CD4-positive, alpha-beta T cell treated with Interleukin-1 beta for 1 hour (primary cell): ENCODE data around the gene LCE1E.

Source experiments
- DNase-seq, 2 donors: peaks; one replicate each; pipeline ENCODE4 v3.0.0-alpha.2; 2020 to 2022

The LCE1E gene

DNA sequence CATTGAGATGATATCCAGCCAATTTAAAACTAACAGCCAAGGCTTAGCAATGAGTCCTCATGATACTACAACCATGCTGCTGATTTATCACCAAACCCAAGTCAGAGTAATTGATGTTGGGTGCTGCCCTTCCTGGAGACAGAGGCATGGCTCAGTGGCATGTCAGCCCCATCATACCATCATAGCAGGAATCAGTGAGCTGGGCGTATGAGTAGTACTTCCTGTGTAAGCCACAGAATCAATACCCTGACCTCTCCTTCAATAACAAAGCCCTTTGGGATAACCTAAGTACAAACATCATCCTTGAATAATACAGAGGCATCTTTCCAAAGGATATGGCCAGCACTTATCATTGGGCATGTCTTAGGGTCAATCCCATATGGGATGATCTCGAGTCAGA, 3.0 kb upstream of the LCE1E start:
- DNase-seq, result no peak

DNA sequence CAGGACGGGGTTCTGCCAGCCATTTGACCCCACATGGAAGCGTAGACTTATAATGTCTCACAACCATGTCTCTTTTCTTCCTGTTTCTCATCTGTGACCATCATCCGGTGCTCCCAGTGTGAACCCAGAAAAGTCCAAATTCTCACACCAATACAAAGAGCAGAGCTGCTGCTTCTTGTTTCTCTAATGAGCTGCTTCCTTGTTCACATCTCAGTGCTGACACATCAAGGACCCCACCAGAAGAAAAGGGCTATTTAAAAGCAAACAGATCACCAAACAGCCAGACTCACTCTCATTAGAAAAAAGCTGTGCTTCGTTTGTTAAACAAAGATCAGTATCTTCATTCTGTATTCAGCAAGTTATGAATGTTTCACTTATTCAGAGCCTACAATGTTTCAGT, 9.6 kb downstream of the LCE1E start:
- no peak for DNase-seq

DNA sequence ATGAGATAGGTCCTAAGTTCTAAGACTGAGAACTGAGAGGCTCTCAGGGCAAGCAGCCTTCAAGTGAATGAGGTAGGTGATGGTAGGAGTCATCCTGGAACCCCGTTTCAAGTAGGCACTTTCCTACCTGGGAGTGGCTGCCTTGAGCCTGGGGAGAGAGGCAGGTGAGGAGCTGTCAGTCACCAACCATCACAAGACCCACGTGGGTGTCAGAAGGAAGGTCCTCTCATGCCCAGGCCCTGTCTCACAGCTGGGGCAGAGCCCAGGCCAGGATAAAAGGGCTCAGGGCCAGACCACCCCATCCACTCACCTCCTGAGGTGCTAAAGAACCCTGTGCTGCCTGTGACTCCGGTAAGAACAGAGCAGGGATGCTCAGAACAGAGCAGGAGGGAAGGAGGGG, 10.4 kb downstream of the LCE1E start, which contains the start of gene LCE1D:
LCE1D (plus strand) TSS at position 301 of the 400 bp plus-strand sequence. CDS start 1,074 bp downstream, outside the sequence.
- DNase-seq, result no peak

DNA sequence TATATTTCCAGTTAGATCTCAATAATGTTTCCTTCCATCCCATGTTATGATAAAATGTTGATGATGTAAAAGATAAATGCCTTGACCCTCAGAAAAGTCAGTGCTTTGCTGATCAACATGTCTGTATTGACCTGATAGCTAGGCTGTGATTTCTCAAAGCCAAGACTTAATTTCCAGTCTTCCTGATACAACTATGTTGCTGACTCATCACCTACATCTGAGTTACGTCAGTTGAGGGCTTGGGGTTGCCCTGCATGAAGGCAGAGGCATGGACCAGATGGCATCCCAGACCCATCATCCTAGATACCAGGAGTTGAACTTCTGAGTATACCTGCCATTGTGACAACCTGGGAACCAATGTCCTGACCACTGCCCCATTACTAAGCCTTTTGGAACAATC, 15.3 kb downstream of the LCE1E start:
- no peak for DNase-seq

DNA sequence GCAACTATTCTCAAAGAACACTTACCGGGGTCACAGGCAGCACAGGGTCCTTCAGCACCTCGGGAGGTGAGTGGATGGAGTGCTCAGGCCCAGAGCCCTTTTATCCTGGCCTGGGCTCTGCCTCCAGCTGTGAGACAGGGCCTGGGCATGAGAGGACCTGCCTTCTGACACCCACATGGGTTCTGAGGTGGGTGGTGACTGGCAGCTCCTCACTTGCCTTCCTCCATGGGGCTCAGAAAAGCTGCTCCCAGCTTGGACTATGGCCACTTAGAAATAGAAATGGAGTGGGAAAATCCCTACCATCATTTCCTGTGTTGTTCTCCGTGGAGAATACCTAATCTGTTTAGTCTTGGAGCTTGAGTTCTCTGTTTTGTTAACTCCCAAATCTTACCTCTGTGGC, 20.5 kb downstream of the LCE1E start, which contains the start of gene LCE1C:
LCE1C (minus strand) TSS at position 76 of the 400 bp plus-strand sequence. CDS start 1,173 bp downstream, outside the sequence.
- no peak for DNase-seq

DNA sequence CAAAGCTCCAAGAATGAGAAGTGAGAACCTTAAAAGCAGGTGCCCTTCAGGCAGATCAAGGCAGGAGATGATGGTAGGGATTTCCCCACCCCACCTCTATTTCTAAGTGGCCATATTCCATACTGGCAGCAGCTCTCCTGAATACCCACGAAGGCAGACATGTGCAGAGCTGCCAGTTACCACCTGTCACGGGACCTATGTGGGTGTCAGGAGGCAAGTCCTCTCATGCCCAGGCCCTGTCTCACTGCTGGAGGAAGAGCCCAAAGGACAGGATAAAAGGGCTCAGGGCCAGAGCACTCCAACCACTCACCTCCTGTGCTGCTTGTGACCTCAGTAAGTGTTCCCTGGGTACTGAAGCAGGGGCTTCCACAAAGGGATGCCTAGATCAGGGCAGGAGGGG, 25.0 kb downstream of the LCE1E start:
- no peak for DNase-seq

DNA sequence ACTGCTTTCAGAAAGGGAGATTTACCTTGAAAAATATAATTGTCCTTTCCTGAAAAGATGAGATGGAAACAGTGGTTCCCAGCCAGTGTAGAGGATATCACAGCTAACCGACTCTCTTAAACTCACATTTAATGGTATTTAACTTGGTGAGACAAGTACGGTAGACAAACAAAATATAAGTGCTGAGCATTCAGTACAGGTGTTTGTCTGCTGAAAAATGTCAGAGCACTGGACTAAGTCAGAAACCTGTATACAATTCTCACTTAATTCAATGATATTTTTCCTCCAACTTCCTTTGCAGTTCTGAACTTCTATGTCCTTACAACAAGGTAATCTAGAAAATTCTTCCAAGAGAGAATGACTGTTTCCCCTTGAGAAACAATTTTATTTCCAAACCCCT, 25.6 kb downstream of the LCE1E start, which contains the start of gene LCE1B:
LCE1B (plus strand) TSS at position 301 of the 400 bp plus-strand sequence. CDS start 476 bp downstream, outside the sequence.
- no peak for DNase-seq

DNA sequence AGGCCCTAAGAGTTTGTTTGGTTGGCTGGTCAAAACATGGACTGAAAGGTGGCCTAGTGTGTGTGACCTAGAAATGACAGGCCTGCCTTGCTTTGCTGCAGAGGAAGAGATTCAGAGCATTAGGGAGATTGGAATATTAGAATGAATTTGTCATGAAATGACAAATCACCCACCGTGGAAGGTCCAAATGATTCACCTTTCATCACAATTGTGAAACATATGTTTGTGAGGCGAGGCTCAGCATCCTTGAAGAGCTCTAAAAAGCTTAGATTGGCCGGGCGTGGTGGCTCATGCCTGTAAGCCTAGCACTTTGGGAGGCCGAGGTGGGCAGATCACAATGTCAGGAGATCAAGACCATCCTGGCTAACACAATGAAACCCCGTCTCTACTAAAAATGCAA, 31.3 kb downstream of the LCE1E start:
- DNase-seq, result no peak

DNA sequence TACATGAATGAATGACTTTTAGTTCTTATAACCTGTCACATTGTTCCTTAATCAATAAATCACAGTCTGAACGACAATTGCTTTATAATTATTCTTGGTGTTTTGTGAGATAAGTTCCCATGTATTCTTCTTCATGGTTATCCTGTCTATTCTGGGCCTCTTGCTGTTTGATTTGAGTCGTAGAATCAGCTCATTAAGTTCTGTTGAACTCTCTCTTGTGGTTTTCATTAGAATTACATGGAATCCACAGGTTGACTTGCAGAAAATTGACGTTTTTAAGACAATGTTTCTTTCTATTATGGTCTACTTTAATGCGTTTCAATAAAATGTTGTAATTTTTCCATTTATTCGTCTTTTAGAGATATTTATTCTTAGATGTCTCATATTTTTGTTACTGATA, 37.2 kb downstream of the LCE1E start:
- DNase-seq, result no peak

DNA sequence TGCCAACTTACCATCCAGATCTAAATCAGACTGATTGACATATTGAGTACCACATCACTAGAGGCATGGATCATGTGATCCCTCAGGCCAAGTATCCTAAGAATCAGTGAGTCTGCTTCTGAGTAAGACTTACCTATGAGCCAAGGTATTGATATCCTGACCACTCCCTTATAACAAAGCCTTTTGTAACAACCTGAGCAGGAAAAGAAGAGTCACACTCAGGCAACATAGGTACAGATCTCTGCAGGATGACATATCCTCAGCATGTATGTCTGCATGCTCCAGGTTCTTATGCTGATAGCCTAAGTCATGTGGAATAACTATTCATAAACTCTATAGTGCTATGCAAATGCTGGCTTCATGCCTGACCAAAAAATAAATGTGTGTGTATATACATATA, 38.9 kb downstream of the LCE1E start:
- DNase-seq, result no peak

DNA sequence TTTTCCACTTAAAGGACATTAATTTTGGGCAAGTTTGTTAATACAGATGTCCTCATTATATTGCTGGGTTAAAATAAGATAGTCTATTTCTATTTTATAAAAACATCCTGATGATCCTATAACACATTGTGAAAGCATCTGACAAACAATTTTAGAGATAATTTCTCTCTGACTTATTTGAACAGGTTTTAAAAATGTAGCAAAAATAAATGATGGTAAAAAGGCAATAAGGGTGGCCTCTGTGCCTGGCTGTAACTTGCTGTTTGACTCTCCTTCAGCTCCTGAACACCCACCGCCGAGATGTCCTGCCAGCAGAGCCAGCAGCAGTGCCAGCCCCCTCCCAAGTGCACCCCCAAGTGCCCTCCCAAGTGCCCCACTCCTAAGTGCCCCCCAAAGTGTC, 41.1 kb downstream of the LCE1E start, which contains the start of gene LCE1A:
LCE1A (plus strand) TSS at position 301 of the 400 bp plus-strand sequence; CDS start at position 301, 0 bp downstream.
- no peak for DNase-seq

DNA sequence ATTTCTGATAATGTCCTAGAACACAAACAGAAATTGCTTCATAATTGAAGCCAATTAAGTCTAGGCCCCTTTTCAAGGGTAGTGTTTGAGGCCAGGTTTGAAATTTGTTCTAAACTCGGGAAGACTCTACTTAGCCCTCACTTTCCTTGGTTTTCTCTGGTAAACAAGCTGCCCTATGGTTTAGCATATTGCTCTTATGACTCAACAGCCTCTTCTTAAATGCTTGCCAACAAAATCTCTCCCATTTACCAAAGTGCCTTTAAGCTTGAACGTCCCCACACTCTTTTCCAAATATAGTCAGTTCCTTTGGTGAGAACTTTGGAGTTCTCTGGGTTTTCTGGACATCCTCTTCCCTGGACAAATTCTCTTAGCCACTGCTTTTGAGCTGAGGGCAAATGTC, 50.8 kb downstream of the LCE1E start:
- DNase-seq, result no peak
